HG03060 (cell line): Measurements from ENCODE around the gene PRELP.

Experiments used
- ATAC-seq: cut with Tn5 transposase; IDR thresholded peaks from one replicate; pipeline ENCODE4 v1.9.1; 2021; ENCODE audit warnings: low read depth, moderate number of reproducible peaks; ENCODE audit not compliant: unreplicated experiment

The PRELP gene

DNA sequence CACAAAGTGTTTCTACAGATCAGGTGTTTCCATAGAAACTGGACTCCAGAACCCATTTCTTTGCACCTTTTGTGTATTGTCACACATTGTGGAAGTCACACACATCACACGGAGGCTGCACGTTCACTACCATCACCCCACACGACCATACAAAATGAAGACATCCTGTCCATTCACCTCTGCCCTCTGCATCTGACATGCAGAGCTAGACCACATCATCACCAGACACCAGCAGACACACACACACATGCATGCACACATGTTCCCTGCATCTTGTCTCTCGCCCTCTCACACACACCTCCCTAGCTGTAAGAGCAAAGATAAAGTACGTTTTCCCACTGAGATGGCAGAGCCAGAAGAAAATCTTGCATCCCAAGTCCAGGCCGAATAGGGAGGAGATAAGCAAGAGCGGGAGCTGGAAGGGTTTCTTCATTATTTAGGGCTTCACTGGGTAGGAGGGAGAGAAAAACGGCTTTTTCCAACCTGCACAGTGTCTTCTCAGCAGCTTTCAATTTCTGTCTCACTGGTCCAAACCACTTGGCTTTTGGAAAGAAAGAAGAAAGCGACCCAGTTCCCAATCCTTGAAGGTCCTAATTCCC lies 709 bp downstream of the PRELP start:
- no peak for ATAC-seq

DNA sequence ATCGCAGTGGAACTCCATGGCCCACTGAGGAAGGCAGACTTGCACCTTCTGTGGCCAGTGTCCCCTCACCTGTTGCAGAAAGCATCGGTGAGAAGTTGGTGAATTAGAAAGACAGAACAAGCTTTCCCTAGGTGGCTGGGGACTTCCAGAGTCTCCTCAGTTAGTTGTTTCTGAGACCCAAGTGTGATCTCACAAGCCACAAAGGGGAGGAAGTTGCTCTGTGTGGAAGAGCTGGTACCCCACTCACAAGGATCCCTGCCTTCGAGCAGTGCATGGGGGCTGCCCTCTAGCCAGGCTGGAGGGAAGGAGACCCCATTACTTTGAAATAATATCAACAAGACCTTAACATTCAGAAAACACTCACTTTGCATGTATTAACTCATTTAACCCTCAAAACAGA lies 2.1 kb downstream of the PRELP start:
- ATAC-seq = no peak

GRCh38 chr1:203478231-203478630 lies 2.6 kb downstream of the PRELP start:
- ATAC-seq = no peak

GRCh38 chr1:203478986-203479385 lies 3.4 kb downstream of the PRELP start:
- no peak for ATAC-seq

DNA sequence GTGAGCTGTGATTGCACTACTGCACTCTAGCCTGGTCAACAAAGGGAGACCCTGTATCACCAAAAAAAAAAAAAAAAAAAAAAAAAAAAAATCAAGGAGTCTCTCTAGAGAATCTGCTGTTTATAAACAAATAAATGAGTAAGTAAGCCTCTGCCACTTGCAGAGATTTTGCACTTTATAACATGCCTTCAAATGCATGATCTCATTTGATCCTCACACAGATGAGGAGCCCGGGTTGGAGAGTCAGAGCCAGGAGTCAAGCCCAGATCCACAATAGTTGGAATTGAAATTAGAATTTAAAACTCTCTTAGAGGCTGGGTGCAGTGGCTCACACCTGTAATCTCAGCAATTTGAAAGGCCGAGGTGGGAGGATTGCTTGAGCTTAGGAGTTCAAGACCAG lies 4.0 kb downstream of the PRELP start:
- ATAC-seq = no peak

DNA sequence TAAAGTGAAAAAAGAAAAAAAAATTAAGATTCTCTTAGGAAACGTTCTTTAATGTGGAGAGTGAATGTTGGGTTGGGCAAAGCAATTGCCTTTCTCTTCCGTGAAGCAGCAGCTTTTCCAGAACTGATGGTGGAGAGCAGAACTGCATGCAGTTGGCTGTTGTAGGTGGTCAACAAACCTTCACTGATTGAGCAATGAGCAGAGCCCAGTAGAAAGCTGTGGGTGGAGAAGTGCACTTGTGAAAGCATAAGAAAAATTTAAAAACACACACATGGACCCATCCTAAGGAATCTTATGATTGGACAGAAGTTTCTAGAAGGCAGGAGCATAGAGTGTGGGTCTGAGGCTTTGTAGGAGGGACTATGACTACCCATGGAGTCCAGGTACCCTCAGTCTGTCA lies 4.5 kb downstream of the PRELP start:
- no peak for ATAC-seq

GRCh38 chr1:203480525-203481084 lies 5.0 kb downstream of the PRELP start:
- no peak for ATAC-seq

DNA sequence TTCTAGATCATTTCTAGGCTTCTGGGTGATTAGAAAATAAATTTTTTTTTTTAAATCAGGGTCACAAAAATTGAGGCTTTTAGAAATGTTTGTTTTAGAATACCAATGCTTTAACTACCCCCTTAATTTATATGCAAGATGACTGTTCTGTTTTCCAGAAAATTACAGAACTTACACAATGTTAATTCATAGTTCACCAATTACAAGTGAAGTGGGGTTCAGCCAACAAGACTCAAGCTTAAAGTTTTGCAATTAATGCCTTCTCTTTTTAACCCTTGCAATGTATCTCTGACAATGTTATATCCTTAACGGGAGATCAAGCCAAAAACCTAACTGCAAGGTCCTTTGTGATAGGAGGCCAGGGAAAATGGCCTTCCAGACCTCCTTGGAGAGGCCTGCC lies 5.6 kb downstream of the PRELP start:
- no peak for ATAC-seq

GRCh38 chr1:203486618-203487370 lies 11.2 kb downstream of the PRELP start:
- no peak for ATAC-seq

- no peak for ATAC-seq
Observed at GRCh38 chr1:203488539-203488938, 12.9 kb downstream of the PRELP start.

GRCh38 chr1:203490607-203491006 lies 15.0 kb downstream of the PRELP start:
- ATAC-seq = no peak

GRCh38 chr1:203491664-203492063 lies 16.1 kb downstream of the PRELP start:
- no peak for ATAC-seq

- no peak for ATAC-seq
Observed at GRCh38 chr1:203492082-203492747, 16.6 kb downstream of the PRELP start.

GRCh38 chr1:203492748-203493130 lies 17.1 kb downstream of the PRELP start:
- no peak for ATAC-seq

- ATAC-seq = no peak
Observed at GRCh38 chr1:203493901-203494300, 18.3 kb downstream of the PRELP start, which contains the start of gene OPTC. Gene OPTC (plus strand): TSS chr1:203494153. CDS start chr1:203496006, 1,853 bp downstream.

DNA sequence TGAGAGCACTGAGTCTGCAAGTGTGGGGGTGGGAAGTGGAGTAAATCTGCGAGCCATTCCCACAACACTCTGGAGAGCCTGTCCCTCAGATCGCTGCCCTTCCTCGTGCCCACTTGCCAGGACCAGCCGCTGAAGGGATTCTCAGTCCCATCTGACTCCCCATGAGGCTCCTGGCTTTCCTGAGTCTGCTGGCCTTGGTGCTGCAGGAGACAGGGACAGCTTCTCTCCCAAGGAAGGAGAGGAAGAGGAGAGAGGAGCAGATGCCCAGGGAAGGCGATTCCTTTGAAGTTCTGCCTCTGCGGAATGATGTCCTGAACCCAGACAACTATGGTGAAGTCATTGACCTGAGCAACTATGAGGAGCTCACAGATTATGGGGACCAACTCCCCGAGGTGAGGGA lies 20.2 kb downstream of the PRELP start:
- ATAC-seq = no peak

- no peak for ATAC-seq
Observed at GRCh38 chr1:203497269-203497777, 21.7 kb downstream of the PRELP start.

DNA sequence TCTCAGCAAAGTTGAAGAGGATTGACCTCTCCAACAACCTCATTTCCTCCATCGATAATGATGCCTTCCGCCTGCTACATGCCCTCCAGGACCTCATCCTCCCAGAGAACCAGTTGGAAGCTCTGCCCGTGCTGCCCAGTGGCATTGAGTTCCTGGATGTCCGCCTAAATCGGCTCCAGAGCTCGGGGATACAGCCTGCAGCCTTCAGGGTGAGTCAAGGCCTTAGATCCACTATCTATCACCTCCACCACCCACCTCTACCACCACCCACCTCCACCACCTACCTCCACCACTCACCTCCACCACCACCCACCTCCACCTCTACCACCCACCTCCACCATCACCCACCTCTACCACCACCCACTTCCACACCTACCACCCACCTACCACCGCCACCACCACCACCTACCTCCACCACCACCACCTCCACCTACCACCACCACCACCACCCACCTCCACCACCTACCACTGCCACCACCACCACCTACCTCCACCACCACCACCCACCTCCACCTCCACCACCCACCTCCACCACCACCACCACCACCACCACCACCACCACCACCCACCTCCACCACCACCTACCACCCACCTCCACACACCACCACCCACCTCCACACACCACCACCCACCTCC lies 24.2 kb downstream of the PRELP start:
- ATAC-seq = no peak

- no peak for ATAC-seq
Observed at GRCh38 chr1:203500279-203500678, 24.7 kb downstream of the PRELP start.

- ATAC-seq = no peak
Observed at GRCh38 chr1:203503836-203504235, 28.2 kb downstream of the PRELP start.
